HG03378 (cell line): Measurements from ENCODE around the gene TSGA10IP.

Experiments
- ATAC-seq: cut with Tn5 transposase; IDR thresholded peaks from one replicate; pipeline ENCODE4 v1.9.1; 2021; ENCODE audit warnings: mild to moderate bottlenecking, moderate library complexity; ENCODE audit not compliant: unreplicated experiment

Gene TSGA10IP

GRCh38 chr11:66003291-66003690, 58.0 kb downstream of the TSGA10IP start:
- ATAC-seq: no peak

- ATAC-seq: no peak
Measured at GRCh38 chr11:66004186-66004585, 58.9 kb downstream of the TSGA10IP start.

- no peak for ATAC-seq
Measured at GRCh38 chr11:66006134-66006890, 61.0 kb downstream of the TSGA10IP start.

- ATAC-seq: no peak
Measured at GRCh38 chr11:66006891-66007176, 61.6 kb downstream of the TSGA10IP start.

GRCh38 chr11:66007201-66007634, 61.9 kb downstream of the TSGA10IP start:
- no peak for ATAC-seq

- ATAC-seq: no peak
Measured at GRCh38 chr11:66008095-66008467, 62.8 kb downstream of the TSGA10IP start.

- no peak for ATAC-seq
Measured at GRCh38 chr11:66008468-66009101, 63.3 kb downstream of the TSGA10IP start.
